HepG2 (cell line): ENCODE results near the gene CMTM4. TPM values are rescaled to one million over a fixed set of nuclear protein-coding genes. Genes with fewer than 3 reads are reported as not detected.

Experiments
- ATAC-seq: fragments of 200-7000 bp; cut with Tn5 transposase; 3 replicates; pipeline ENCODE4 v1.9.1; 2020; ENCODE audit warnings: mild to moderate bottlenecking, moderate library complexity
- BruUV-seq: library from RNA; stranded (reverse); fragments of 400-500 nt; replicated peaks from 2 replicates; lab custom pipeline; 2021; lab: Mats Ljungman, UMichigan
- CTCF ChIA-PET: fragments of 300-600 bp; formaldehyde crosslinking; extraction: SDS; loops from one replicate; lab custom pipeline; 2021; ENCODE audit warnings: low total read pairs, inconsistent platforms, low intra/inter-chr PET ratio; lab: Yijun Ruan, JAX
- POLR2A ChIA-PET: fragments of 350-600 bp; sonication (Branson Sonifier 250); formaldehyde crosslinking; loops from one replicate; lab custom pipeline; 2020; ENCODE audit warnings: antibody characterized with exemption, inconsistent platforms; lab: Yijun Ruan, JAX
- DNase-seq: peaks from one replicate; pipeline ENCODE4 v3.0.0-alpha.2; 2015; ENCODE audit warnings: low spot score
- FAIRE-seq: peaks from 3 replicates; lab custom pipeline; 2011; peaks lifted over from hg19 to GRCh38; lab: Jason Lieb, UNC
- H2AFZ ChIP-seq: one replicate; pipeline ENCODE4 v1.6.1; 2011; ENCODE audit warnings: low read length, inconsistent platforms
- H3K27ac ChIP-seq: fragments of 300-600 bp; 3 replicates; pipeline ENCODE4 v1.8.0; 2011; ENCODE audit warnings: mixed run types, mild to moderate bottlenecking, mixed read lengths, low read length, inconsistent platforms; ENCODE audit not compliant: insufficient read depth; ENCODE audit errors: extremely low read length
- H3K27me3 ChIP-seq, 2 experiments: fragments of 200-600 bp in 1 of 2; 2 replicates in 1 of 2; 3 replicates in 1 of 2; pipeline versions ENCODE4 v1.6.0 to v1.8.0; 2011; ENCODE audit warnings: low read length in 2 of 2, mild to moderate bottlenecking in 2 of 2, moderate library complexity in 2 of 2, inconsistent platforms in 1 of 2; ENCODE audit not compliant: insufficient read depth in 2 of 2, control insufficient read depth in 1 of 2
- H3K36me3 ChIP-seq, 2 experiments: fragments of 200-600 bp in 1 of 2; replicated peaks in 1 of 2; 2 replicates in 1 of 2; 3 replicates in 1 of 2; pipeline versions ENCODE4 v1.5.1 to v1.8.0; 2011; ENCODE audit warnings: low read length in 2 of 2, inconsistent platforms in 1 of 2; ENCODE audit not compliant: insufficient read depth in 2 of 2, control insufficient read depth in 1 of 2
- H3K4me1 ChIP-seq: 2 replicates; pipeline ENCODE4 v1.5.1; 2012; ENCODE audit warnings: low read length, inconsistent platforms; ENCODE audit not compliant: insufficient read depth
- H3K4me2 ChIP-seq: 2 replicates; pipeline ENCODE4 v1.6.0; 2011; ENCODE audit warnings: low read depth, low read length, inconsistent platforms
- H3K4me3 ChIP-seq, 3 experiments: fragments of 200-600 bp in 1 of 3; sonication (generic), shearing (Covaris generic) in 1 of 3; replicated peaks in 1 of 3; 2 replicates each; pipeline ENCODE4 v1.5.1; 2011 to 2016; ENCODE audit warnings: low read length in 3 of 3, inconsistent platforms in 2 of 3, low read depth in 2 of 3, mild to moderate bottlenecking in 2 of 3, control low read depth in 1 of 3, mixed read lengths in 1 of 3; ENCODE audit not compliant: insufficient read depth in 1 of 3
- H3K79me2 ChIP-seq: one replicate; pipeline ENCODE4 v1.6.1; 2011; ENCODE audit warnings: low read length, inconsistent platforms; ENCODE audit not compliant: insufficient read depth
- H3K9ac ChIP-seq: 2 replicates; pipeline ENCODE4 v1.6.0; 2011; ENCODE audit warnings: mild to moderate bottlenecking, low read depth, low read length, inconsistent platforms; ENCODE audit not compliant: insufficient read depth
- H3K9me3 ChIP-seq: 2 replicates; pipeline ENCODE4 v1.5.1; 2012; ENCODE audit warnings: mild to moderate bottlenecking, low read length
- H4K20me1 ChIP-seq: 2 replicates; pipeline ENCODE4 v1.6.0; 2011; ENCODE audit warnings: inconsistent platforms, mild to moderate bottlenecking, low read length, moderate library complexity; ENCODE audit not compliant: insufficient read depth
- ATAD3A ChIP-seq: sonication (generic); formaldehyde crosslinking; IDR thresholded peaks from 2 replicates; pipeline ENCODE4 v1.4.0; 2020; ENCODE audit warnings: missing genetic modification reagents
- CREM ChIP-seq, 2 experiments: sonication (generic) in 1 of 2; formaldehyde crosslinking in 1 of 2; IDR thresholded peaks; 2 replicates each; pipeline versions ENCODE4 v1.4.0 to v1.6.1; 2016 to 2020; ENCODE audit warnings: antibody characterized with exemption in 1 of 2, mild to moderate bottlenecking in 1 of 2, missing genetic modification reagents in 1 of 2
- JUNB ChIP-seq: sonication (generic); formaldehyde crosslinking; IDR thresholded peaks from 2 replicates; pipeline ENCODE4 v1.8.0; 2022; ENCODE audit warnings: missing genetic modification reagents, mild to moderate bottlenecking, borderline replicate concordance
- NAIF1 ChIP-seq: sonication (generic); formaldehyde crosslinking; IDR thresholded peaks from 2 replicates; pipeline ENCODE4 v1.5.0; 2020; ENCODE audit warnings: mild to moderate bottlenecking, missing genetic modification reagents, borderline replicate concordance
- NCOA2 ChIP-seq: sonication (generic); formaldehyde crosslinking; IDR thresholded peaks from 2 replicates; pipeline ENCODE4 v1.8.0; 2022; ENCODE audit warnings: inconsistent platforms
- PRMT3 ChIP-seq: sonication (generic); formaldehyde crosslinking; IDR thresholded peaks from 2 replicates; pipeline ENCODE4 v1.8.1; 2022; ENCODE audit warnings: low read depth, mild to moderate bottlenecking, moderate library complexity, missing genetic modification reagents, borderline replicate concordance
- SIN3B ChIP-seq: fragments of 150-350 bp; IDR thresholded peaks from 2 replicates; pipeline ENCODE4 v1.6.1; 2014; ENCODE audit warnings: low read length
- TRIM22 ChIP-seq: fragments of 450-650 bp; IDR thresholded peaks from 2 replicates; pipeline ENCODE4 v1.6.1; 2017
- ZNF572 ChIP-seq: sonication (generic); formaldehyde crosslinking; IDR thresholded peaks from 2 replicates; pipeline ENCODE4 v1.5.1; 2020; ENCODE audit warnings: mild to moderate bottlenecking, missing genetic modification reagents
- ZNF724P ChIP-seq: sonication (generic); formaldehyde crosslinking; IDR thresholded peaks from 2 replicates; pipeline ENCODE4 v1.8.0; 2022; ENCODE audit warnings: missing genetic modification reagents, borderline replicate concordance
- ZNF792 ChIP-seq: IDR thresholded peaks from 2 replicates; pipeline ENCODE4 v1.6.1; 2016
- ZSCAN25 ChIP-seq: sonication (generic); formaldehyde crosslinking; IDR thresholded peaks from 2 replicates; pipeline ENCODE4 v1.8.0; 2022; ENCODE audit warnings: mild to moderate bottlenecking, missing genetic modification reagents
- WGBS: methylation state at CpG from one replicate; pipeline ENCODE4 v1.1.6; 2017; ENCODE audit warnings: low lambda C conversion rate; 5-methylcytosine and 5-hydroxymethylcytosine counted together
- in situ Hi-C: cut with HindIII; loops from 2 replicates; pipeline ENCODE4 v1.10.0; 2017; ENCODE audit warnings: low pct_unique_long_range_greater_than_20kb; ENCODE audit not compliant: extremely low pct_ligation_motif_present
- intact Hi-C: fragments of 100-400 bp; cut with micrococcal nuclease; formaldehyde crosslinking; loops from one replicate; pipeline ENCODE4 v1.10.0; 2022; ENCODE audit not compliant: unreplicated experiment
- polyA plus RNA-seq, 8 experiments: library from polyadenylated mRNA; depleted of rRNA in 3 of 8; stranded (reverse) in 7 of 8; unstranded in 1 of 8; fragments of >200 nt; fragmentation: Illumina TruSeq in 4 of 8; extraction: Trizol in 4 of 8; gene quantifications; 2 replicates each; pipeline versions ENCODE4 v1.2.1 to v1.2.3, GENCODE V29; 2011 to 2016; ENCODE audit warnings: low read depth in 4 of 8, missing spikeins in 1 of 8, mixed read lengths in 1 of 8; ENCODE audit not compliant: insufficient read depth in 1 of 8
- total RNA-seq, 5 experiments: library from RNA; depleted of rRNA; stranded (reverse); fragments of >200 nt; fragmentation: Illumina TruSeq; extraction: Trizol; gene quantifications; 2 replicates each; pipeline ENCODE4 v1.2.3, GENCODE V29; 2016; ENCODE audit warnings: low read depth in 1 of 5
- TF ChIP-seq, protein P1 (sequence below): sonication (generic); formaldehyde crosslinking; IDR thresholded peaks from 2 replicates; pipeline ENCODE4 v1.5.1; 2020; ENCODE audit warnings: mild to moderate bottlenecking, missing genetic modification reagents, moderate library complexity
- TF ChIP-seq, protein P2 (sequence below): sonication (generic); formaldehyde crosslinking; IDR thresholded peaks from 2 replicates; pipeline ENCODE4 v1.4.0; 2020; ENCODE audit warnings: missing genetic modification reagents, borderline replicate concordance
- TF ChIP-seq, protein P3 (sequence below): sonication (generic); formaldehyde crosslinking; conservative IDR thresholded peaks from 2 replicates; pipeline ENCODE4 v1.8.1; 2023; ENCODE audit warnings: missing genetic modification reagents

CMTM4 gene
- total and polyA plus RNA-seq, 2 of the 13 experiments (the other 11 are each of a cell fraction or from before 2014, with no cell fraction given) = 32.0 to 36.3 TPM

- ATAC-seq (peak; percentile 69), DNase-seq (peak; percentile 54), FAIRE-seq (no peak)
- WGBS = 1% methylated on average over 15 of the region's 96 CpGs
- H3K36me3 ChIP-seq = peaks cover 5 to 9% of the 10 kb centered on the region in 2 experiments
- BruUV-seq = no TSS peak
- ChIA-PET POLR2A (interaction anchor here (1.0 to 2.7 kb wide), 6 partner anchors 16 to 198 kb away, joined by 3 to 23 read pairs (median 4); partner anchors contain the start of genes CKLF and TK2), CTCF (interaction anchor here (0.7 to 1.7 kb wide), 2 partner anchors 42 to 198 kb away, joined by 5 to 7 read pairs; no protein-coding TSS in a partner anchor)
- no peaks in the 10 kb centered on the region for H3K27me3 ChIP-seq
- H3K4me2 ChIP-seq = peak within 1 kb of the TSS; percentile 94
- intact Hi-C loops (loop anchor here (1.0 to 2.0 kb wide), 4 partner anchors 52 to 198 kb away; partner anchors contain the start of gene CKLF), in situ Hi-C loops (loop anchor here (5.0 kb wide), 2 partner anchors 88 to 263 kb away; no protein-coding TSS in a partner anchor)
- peaks cover 13% of the 10 kb centered on the region; the same call in 1 of the 2 replicates for H4K20me1 ChIP-seq
- peak within 1 kb of the TSS; percentile 72 for H2AFZ ChIP-seq
- peak within 1 kb of the TSS; percentile 58 for H3K27ac ChIP-seq
- H3K4me1 ChIP-seq = peaks cover 57% of the 10 kb centered on the region
- H3K9me3 ChIP-seq = no peaks in the 10 kb centered on the region
- peaks cover 9% of the 10 kb centered on the region for H3K79me2 ChIP-seq
- peak within 1 kb of the TSS; percentile 81 to 87 (median 86) for H3K4me3 ChIP-seq
- peak within 1 kb of the TSS; percentile 81 for H3K9ac ChIP-seq
- no peak for TF ChIP-seq PRMT3 (CRISPR knock-in tag)
- no peak for TF ChIP-seq ATAD3A (CRISPR knock-in tag)
- no peak for TF ChIP-seq ZSCAN25 (CRISPR knock-in tag)
- TF ChIP-seq, protein P1, sequence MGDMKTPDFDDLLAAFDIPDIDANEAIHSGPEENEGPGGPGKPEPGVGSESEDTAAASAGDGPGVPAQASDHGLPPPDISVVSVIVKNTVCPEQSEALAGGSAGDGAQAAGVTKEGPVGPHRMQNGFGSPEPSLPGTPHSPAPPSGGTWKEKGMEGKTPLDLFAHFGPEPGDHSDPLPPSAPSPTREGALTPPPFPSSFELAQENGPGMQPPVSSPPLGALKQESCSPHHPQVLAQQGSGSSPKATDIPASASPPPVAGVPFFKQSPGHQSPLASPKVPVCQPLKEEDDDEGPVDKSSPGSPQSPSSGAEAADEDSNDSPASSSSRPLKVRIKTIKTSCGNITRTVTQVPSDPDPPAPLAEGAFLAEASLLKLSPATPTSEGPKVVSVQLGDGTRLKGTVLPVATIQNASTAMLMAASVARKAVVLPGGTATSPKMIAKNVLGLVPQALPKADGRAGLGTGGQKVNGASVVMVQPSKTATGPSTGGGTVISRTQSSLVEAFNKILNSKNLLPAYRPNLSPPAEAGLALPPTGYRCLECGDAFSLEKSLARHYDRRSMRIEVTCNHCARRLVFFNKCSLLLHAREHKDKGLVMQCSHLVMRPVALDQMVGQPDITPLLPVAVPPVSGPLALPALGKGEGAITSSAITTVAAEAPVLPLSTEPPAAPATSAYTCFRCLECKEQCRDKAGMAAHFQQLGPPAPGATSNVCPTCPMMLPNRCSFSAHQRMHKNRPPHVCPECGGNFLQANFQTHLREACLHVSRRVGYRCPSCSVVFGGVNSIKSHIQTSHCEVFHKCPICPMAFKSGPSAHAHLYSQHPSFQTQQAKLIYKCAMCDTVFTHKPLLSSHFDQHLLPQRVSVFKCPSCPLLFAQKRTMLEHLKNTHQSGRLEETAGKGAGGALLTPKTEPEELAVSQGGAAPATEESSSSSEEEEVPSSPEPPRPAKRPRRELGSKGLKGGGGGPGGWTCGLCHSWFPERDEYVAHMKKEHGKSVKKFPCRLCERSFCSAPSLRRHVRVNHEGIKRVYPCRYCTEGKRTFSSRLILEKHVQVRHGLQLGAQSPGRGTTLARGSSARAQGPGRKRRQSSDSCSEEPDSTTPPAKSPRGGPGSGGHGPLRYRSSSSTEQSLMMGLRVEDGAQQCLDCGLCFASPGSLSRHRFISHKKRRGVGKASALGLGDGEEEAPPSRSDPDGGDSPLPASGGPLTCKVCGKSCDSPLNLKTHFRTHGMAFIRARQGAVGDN (CRISPR knock-in tag) = peak; percentile 11; the same call in 1 of the 2 replicates
- TF ChIP-seq, protein P2, sequence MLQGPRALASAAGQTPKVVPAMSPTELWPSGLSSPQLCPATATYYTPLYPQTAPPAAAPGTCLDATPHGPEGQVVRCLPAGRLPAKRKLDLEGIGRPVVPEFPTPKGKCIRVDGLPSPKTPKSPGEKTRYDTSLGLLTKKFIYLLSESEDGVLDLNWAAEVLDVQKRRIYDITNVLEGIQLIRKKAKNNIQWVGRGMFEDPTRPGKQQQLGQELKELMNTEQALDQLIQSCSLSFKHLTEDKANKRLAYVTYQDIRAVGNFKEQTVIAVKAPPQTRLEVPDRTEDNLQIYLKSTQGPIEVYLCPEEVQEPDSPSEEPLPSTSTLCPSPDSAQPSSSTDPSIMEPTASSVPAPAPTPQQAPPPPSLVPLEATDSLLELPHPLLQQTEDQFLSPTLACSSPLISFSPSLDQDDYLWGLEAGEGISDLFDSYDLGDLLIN = no peak
- no peak for TF ChIP-seq NCOA2
- TF ChIP-seq ZNF572 = no peak
- no peak for TF ChIP-seq SIN3B
- TF ChIP-seq TRIM22 = no peak
- no peak for TF ChIP-seq ZNF792 (CRISPR knock-in tag)
- TF ChIP-seq, protein P3, sequence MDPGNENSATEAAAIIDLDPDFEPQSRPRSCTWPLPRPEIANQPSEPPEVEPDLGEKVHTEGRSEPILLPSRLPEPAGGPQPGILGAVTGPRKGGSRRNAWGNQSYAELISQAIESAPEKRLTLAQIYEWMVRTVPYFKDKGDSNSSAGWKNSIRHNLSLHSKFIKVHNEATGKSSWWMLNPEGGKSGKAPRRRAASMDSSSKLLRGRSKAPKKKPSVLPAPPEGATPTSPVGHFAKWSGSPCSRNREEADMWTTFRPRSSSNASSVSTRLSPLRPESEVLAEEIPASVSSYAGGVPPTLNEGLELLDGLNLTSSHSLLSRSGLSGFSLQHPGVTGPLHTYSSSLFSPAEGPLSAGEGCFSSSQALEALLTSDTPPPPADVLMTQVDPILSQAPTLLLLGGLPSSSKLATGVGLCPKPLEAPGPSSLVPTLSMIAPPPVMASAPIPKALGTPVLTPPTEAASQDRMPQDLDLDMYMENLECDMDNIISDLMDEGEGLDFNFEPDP = no peak
- TF ChIP-seq NAIF1 (CRISPR knock-in tag) = no peak
- TF ChIP-seq ZNF724P (CRISPR knock-in tag) = no peak
- TF ChIP-seq CREM (IDR thresholded peaks at IDR 0.05) = no peak
- TF ChIP-seq CREM (CRISPR knock-in tag; IDR thresholded peaks at IDR 0.05) = no peak
- TF ChIP-seq JUNB (CRISPR knock-in tag) = no peak
Measured at GRCh38 chr16:66604376-66605176, 92.0 kb downstream of the CMTM4 start, which contains the start of gene CMTM3. TSS of gene CMTM3 (plus strand) at chr16:66604704. CDS start at chr16:66604806, 102 bp downstream.
